K562 (cell line): ENCODE data around the gene CNPY2. TPM values are rescaled to one million over a fixed set of nuclear protein-coding genes. Genes with fewer than 3 reads are reported as not detected.

Experiments used
- CSDE1 ChIP-seq, 2 experiments: fragments of 450-650 bp; IDR thresholded peaks; 2 replicates each; pipeline ENCODE4 v1.6.1; 2016; ENCODE audit warnings: mild to moderate bottlenecking in 1 of 2
- ETS1 ChIP-seq: conservative IDR thresholded peaks from 2 replicates; pipeline ENCODE4 v1.6.1; 2011; ENCODE audit warnings: low read depth, mild to moderate bottlenecking, low read length; ENCODE audit not compliant: control insufficient read depth
- GTF2E2 ChIP-seq: fragments of 200-800 bp; sonication (Bioruptor generic); IDR thresholded peaks from 2 replicates; pipeline ENCODE4 v1.6.1; 2016; ENCODE audit warnings: missing genetic modification characterization, missing compliant biosample characterization
- HES1 ChIP-seq: fragments of 450-650 bp; IDR thresholded peaks from 2 replicates; pipeline ENCODE4 v1.6.1; 2016; ENCODE audit warnings: low read depth, mild to moderate bottlenecking, moderate library complexity
- JUND ChIP-seq, 2 experiments: IDR thresholded peaks; 2 replicates in 1 of 2; 3 replicates in 1 of 2; pipeline ENCODE4 v1.6.1; 2011; ENCODE audit warnings: borderline replicate concordance in 2 of 2, low read depth in 2 of 2, low read length in 2 of 2, improper control_type of control experiment in 1 of 2, missing biosample characterization in 1 of 2, missing genetic modification characterization in 1 of 2, missing genetic modification reagents in 1 of 2
- KLF1 ChIP-seq: fragments of 450-650 bp; IDR thresholded peaks from 2 replicates; pipeline ENCODE4 v1.6.1; 2016; ENCODE audit warnings: missing genetic modification characterization, missing compliant biosample characterization
- LEF1 ChIP-seq: fragments of 450-650 bp; IDR thresholded peaks from 2 replicates; pipeline ENCODE4 v1.6.1; 2016; ENCODE audit warnings: mild to moderate bottlenecking
- PBX2 ChIP-seq, 2 experiments: IDR thresholded peaks in 1 of 2; conservative IDR thresholded peaks in 1 of 2; 2 replicates each; pipeline ENCODE4 v1.6.1; 2016; ENCODE audit warnings: low read depth in 2 of 2, mild to moderate bottlenecking in 1 of 2, missing compliant biosample characterization in 1 of 2, missing genetic modification characterization in 1 of 2, moderate library complexity in 1 of 2
- RNF2 ChIP-seq: sonication (generic); IDR thresholded peaks from 2 replicates; pipeline ENCODE4 v1.6.1; 2016
- STAT5A ChIP-seq: IDR thresholded peaks from 2 replicates; pipeline ENCODE4 v1.6.1; 2012; ENCODE audit warnings: low read length, inconsistent platforms, borderline replicate concordance
- TBL1XR1 ChIP-seq, 2 experiments: IDR thresholded peaks; 2 replicates each; pipeline ENCODE4 v1.6.1; 2012; ENCODE audit warnings: improper control_type of control experiment in 2 of 2, low read length in 2 of 2, mild to moderate bottlenecking in 1 of 2
- ZBTB33 ChIP-seq: sonication (generic); formaldehyde crosslinking; IDR thresholded peaks from 2 replicates; pipeline ENCODE4 v1.8.1; 2023; ENCODE audit warnings: mild to moderate bottlenecking, missing genetic modification reagents
- ZBTB8A ChIP-seq: fragments of 450-650 bp; IDR thresholded peaks from 2 replicates; pipeline ENCODE4 v1.6.1; 2018; ENCODE audit warnings: mild to moderate bottlenecking, moderate library complexity; ENCODE audit not compliant: partially characterized antibody
- ZNF212 ChIP-seq: fragments of 450-650 bp; formaldehyde crosslinking; IDR thresholded peaks from 2 replicates; pipeline ENCODE4 v1.4.0; 2020; ENCODE audit warnings: mild to moderate bottlenecking
- ZNF253 ChIP-seq: fragments of 250-450 bp; sonication (Bioruptor Pico); conservative IDR thresholded peaks from 2 replicates; pipeline ENCODE4 v1.6.1; 2021; ENCODE audit warnings: mild to moderate bottlenecking
- ZNF778 ChIP-seq: fragments of 450-650 bp; formaldehyde crosslinking; IDR thresholded peaks from 2 replicates; pipeline ENCODE4 v1.4.0; 2020; ENCODE audit warnings: mild to moderate bottlenecking, moderate library complexity
- polyA plus RNA-seq, 8 experiments: library from polyadenylated mRNA; depleted of rRNA in 4 of 8; stranded (reverse) in 5 of 8; unstranded in 3 of 8; fragments of >200 nt; fragmentation: Nextera tagmentation in 2 of 8; fragmentation: Illumina TruSeq in 1 of 8; extraction: Ambion mirVana in 2 of 8; extraction: Trizol in 1 of 8; gene quantifications; 2 replicates each; pipeline versions ENCODE4 v1.2.1 to v1.2.3, GENCODE V29; 2011 to 2014; ENCODE audit warnings: inconsistent platforms in 1 of 8, missing spikeins in 1 of 8
- total RNA-seq, 7 experiments: library from RNA; depleted of rRNA in 6 of 7; stranded (reverse); fragments of >200 nt in 6 of 7; fragmentation: Illumina TruSeq in 2 of 7; extraction: Trizol in 2 of 7; gene quantifications; 2 replicates each; pipeline versions ENCODE4 v1.2.1 to v1.2.3, GENCODE V29; 2011 to 2021; ENCODE audit warnings: low replicate concordance in 1 of 7
- TF ChIP-seq, protein P1 (sequence below): fragments of 450-650 bp; IDR thresholded peaks from 2 replicates; pipeline ENCODE4 v1.7.0; 2016; ENCODE audit warnings: borderline replicate concordance

Gene CNPY2
- total and polyA plus RNA-seq, 9 of the 15 experiments (the other 6 are each of a cell fraction or from before 2014, with no cell fraction given), result 33.8 to 190 (median 138) TPM

- TF ChIP-seq TBL1XR1 (IDR thresholded peaks at IDR 0.05; ENCODE audit: low read length in 2 of 2) (peak in 1 of 2 experiments; percentile 85; a peak in 2 of 4 replicates), RNF2 (peak; percentile 33; the same call in 1 of the 2 replicates), KLF1 (tag) (no peak), GTF2E2 (tag) (peak; percentile 85), STAT5A (peak; percentile 51; the same call in 1 of the 2 replicates), HES1 (no peak), JUND (IDR thresholded peaks at IDR 0.05; ENCODE audit: borderline replicate concordance, low read depth, low read length) (peak; percentile 59), JUND (tag; IDR thresholded peaks at IDR 0.05; ENCODE audit: borderline replicate concordance, low read depth, low read length) (peak; percentile 46; the same call in 2 of the 3 replicates), ZNF212 (CRISPR knock-in tag) (no peak), ZBTB33 (CRISPR knock-in tag) (0 out of 2 replicates have a peak, but pooled peaks have one; percentile 29), ZNF253 (CRISPR knock-in tag) (no peak), ZNF778 (CRISPR knock-in tag) (no peak), LEF1 (peak; percentile 66; the same call in 1 of the 2 replicates), CSDE1 (IDR thresholded peaks at IDR 0.05) (no peak), ZBTB8A (no peak), PBX2 (CRISPR knock-in tag; IDR thresholded peaks at IDR 0.05; ENCODE audit: low read depth) (no peak), PBX2 (tag; conservative IDR thresholded peaks at IDR 0.05; ENCODE audit: low read depth) (no peak), ETS1 (no peak)
- TF ChIP-seq, protein P1, sequence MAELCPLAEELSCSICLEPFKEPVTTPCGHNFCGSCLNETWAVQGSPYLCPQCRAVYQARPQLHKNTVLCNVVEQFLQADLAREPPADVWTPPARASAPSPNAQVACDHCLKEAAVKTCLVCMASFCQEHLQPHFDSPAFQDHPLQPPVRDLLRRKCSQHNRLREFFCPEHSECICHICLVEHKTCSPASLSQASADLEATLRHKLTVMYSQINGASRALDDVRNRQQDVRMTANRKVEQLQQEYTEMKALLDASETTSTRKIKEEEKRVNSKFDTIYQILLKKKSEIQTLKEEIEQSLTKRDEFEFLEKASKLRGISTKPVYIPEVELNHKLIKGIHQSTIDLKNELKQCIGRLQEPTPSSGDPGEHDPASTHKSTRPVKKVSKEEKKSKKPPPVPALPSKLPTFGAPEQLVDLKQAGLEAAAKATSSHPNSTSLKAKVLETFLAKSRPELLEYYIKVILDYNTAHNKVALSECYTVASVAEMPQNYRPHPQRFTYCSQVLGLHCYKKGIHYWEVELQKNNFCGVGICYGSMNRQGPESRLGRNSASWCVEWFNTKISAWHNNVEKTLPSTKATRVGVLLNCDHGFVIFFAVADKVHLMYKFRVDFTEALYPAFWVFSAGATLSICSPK, result no peak
Observed at GRCh38 chr12:56300644-56301464, 14.9 kb downstream of the CNPY2 start (continued).
